ENCODE results near the gene TRIM5. TPM values are rescaled to one million over a fixed set of nuclear protein-coding genes. Genes with fewer than 3 reads are reported as not detected.
"Not testable (repeated sequence)": the region's sequence is repeated elsewhere in the genome, so short reads cannot be mapped to it uniquely, and the experiment has no call there.

TRIM5 gene
- total and polyA plus RNA-seq, 10 of the 15 experiments (the other 5 are each of a cell fraction or from before 2014, with no cell fraction given), result 20.0 to 59.7 (median 31.8) TPM

- TF ChIP-seq SIX5 (IDR thresholded peaks at IDR 0.05; ENCODE audit: low read depth, low read length, severe bottlenecking) (no peak), TCF12 (IDR thresholded peaks at IDR 0.05; ENCODE audit: low read depth, low read length) (no peak), EZH2 (IDR thresholded peaks at IDR 0.05; ENCODE audit: borderline replicate concordance, control insufficient read depth, low read depth, low read length) (no peak), MTA2 (IDR thresholded peaks at IDR 0.05; ENCODE audit: low read depth) (no peak)
Measured at GRCh38 chr11:5694642-5695041, 9.8 kb upstream of the TRIM5 start (continued).

DNA sequence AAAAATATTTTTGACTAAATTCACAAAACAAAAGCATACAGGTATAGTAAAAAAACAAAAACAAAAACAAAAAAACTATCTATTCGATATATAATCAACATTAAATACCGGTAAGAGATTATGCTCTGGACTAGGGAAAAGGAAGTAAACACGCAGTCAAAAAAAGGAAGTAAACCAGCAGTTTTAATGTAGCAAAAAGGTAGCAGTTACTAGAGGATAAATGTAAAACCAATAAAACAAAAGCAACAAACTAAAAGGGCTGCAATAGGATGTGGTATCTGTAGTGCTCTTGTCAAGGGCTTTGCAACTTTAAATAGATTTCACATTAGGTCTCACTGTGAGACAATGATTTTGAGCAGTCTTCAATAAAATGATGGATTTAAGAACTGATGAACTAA, 7.1 kb upstream of the TRIM5 start:
- peak overlapping the region; percentile 100 for H3K27ac ChIP-seq (ENCODE audit: control insufficient read depth, insufficient read depth)
- H2AFZ ChIP-seq (ENCODE audit: control insufficient read depth, low read depth, low read length), result no peak overlapping the region
- ChIA-PET RAD21 (ENCODE audit: unreplicated experiment) (interaction anchor here (3.6 to 5.0 kb wide), 2 partner anchors 8 to 59 kb away, joined by 27 to 61 read pairs; no protein-coding TSS in a partner anchor), SMC1A (ENCODE audit: uncharacterized antibody, unreplicated experiment) (interaction anchor here (1.5 to 6.6 kb wide), 2 partner anchors 11 to 95 kb away, joined by 4 to 96 read pairs; no protein-coding TSS in a partner anchor), CTCF (interaction anchor here (2.3 to 3.3 kb wide), 2 partner anchors 9 to 21 kb away, joined by 5 to 25 read pairs; no protein-coding TSS in a partner anchor), POLR2A (interaction anchor here (6.1 kb wide), 1 partner anchor 8 kb away, joined by 58 read pairs; no protein-coding TSS in a partner anchor)
- DNase-seq (ENCODE audit: low read depth, low spot score) (no peak), ATAC-seq (no peak; the same call in 2 of the 3 replicates), FAIRE-seq (no peak)
- peak overlapping the region; percentile 80 for H3K4me2 ChIP-seq (ENCODE audit: control insufficient read depth, insufficient read depth)
- peaks cover 3 to 16% of the 10 kb centered on the region in 2 experiments; a peak in 3 of 4 replicates for H3K36me3 ChIP-seq (ENCODE audit: control insufficient read depth in 2 of 2, insufficient read depth in 2 of 2, low read length in 1 of 2)
- in situ Hi-C loops (cut with MboI), result loop anchor here (25.0 kb wide), 2 partner anchors 1820 to 1830 kb away; partner anchors contain the start of genes PPFIBP2 and STIM1
- no peaks in the 10 kb centered on the region for H3K9me3 ChIP-seq (replicated peaks; ENCODE audit: control insufficient read depth, insufficient read depth, low read length)
- no peak for TF ChIP-seq SREBF1 (IDR thresholded peaks at IDR 0.05; ENCODE audit: low read length)
- peaks cover 8% of the 10 kb centered on the region for H3K4me1 ChIP-seq (ENCODE audit: control insufficient read depth, insufficient read depth, low read length)
- H4K20me1 ChIP-seq (ENCODE audit: control insufficient read depth, insufficient read depth), result peaks cover 5% of the 10 kb centered on the region; the same call in 1 of the 2 replicates
- WGBS (ENCODE audit: insufficient coverage, insufficient replicate concordance, low lambda C conversion rate, missing lambda C conversion rate), result 1% methylated on average over 3 of the region's 3 CpGs
- H3K79me2 ChIP-seq (ENCODE audit: control insufficient read depth, insufficient read depth, low read length), result peaks cover 82% of the 10 kb centered on the region
- peak overlapping the region; percentile 100 for H3K9ac ChIP-seq (ENCODE audit: control insufficient read depth, insufficient read depth, low read length)
- no TSS peak for BruUV-seq (replicated peaks)
- H3K4me3 ChIP-seq, result peak overlapping the region; percentile 78
- intact Hi-C loops (cut with micrococcal nuclease; ENCODE audit: unreplicated experiment), result loop anchor here (10.0 kb wide), 1 partner anchor 1053 kb away; no protein-coding TSS in a partner anchor
- H3K27me3 ChIP-seq (replicated peaks in 1 of 2; ENCODE audit: control insufficient read depth in 2 of 2, insufficient read depth in 2 of 2, low read length in 1 of 2), result no peaks in the 10 kb centered on the region

GRCh38 chr11:5691238-5691963, 6.5 kb upstream of the TRIM5 start:
- peaks cover 77% of the 10 kb centered on the region for H3K79me2 ChIP-seq (ENCODE audit: control insufficient read depth, insufficient read depth, low read length)
- H3K4me1 ChIP-seq (ENCODE audit: control insufficient read depth, insufficient read depth, low read length); H4K20me1 ChIP-seq (ENCODE audit: control insufficient read depth, insufficient read depth); H3K9me3 ChIP-seq (replicated peaks; ENCODE audit: control insufficient read depth, insufficient read depth, low read length); BruUV-seq (replicated peaks); FAIRE-seq; DNase-seq (ENCODE audit: low read depth, low spot score); H2AFZ ChIP-seq (ENCODE audit: control insufficient read depth, low read depth, low read length); H3K27me3 ChIP-seq (replicated peaks in 1 of 2; ENCODE audit: control insufficient read depth in 2 of 2, insufficient read depth in 2 of 2, low read length in 1 of 2): not testable (repeated sequence)
- H3K4me2 ChIP-seq (ENCODE audit: control insufficient read depth, insufficient read depth), result peak overlapping the region; percentile 80
- peak overlapping the region; percentile 78 for H3K4me3 ChIP-seq
- H3K9ac ChIP-seq (ENCODE audit: control insufficient read depth, insufficient read depth, low read length), result peak overlapping the region; percentile 100
- SMC1A ChIA-PET (ENCODE audit: uncharacterized antibody, unreplicated experiment), result interaction anchor here (1.0 to 6.6 kb wide), 7 partner anchors 11 to 95 kb away, joined by 4 to 96 read pairs (median 6); partner anchors contain the start of gene TRIM6
- ATAC-seq, result peak; percentile 26
- CTCF ChIA-PET, result interaction anchor here (1.1 to 3.3 kb wide), 4 partner anchors 10 to 119 kb away, joined by 4 to 25 read pairs (median 9); partner anchors contain the start of gene OR52N2
- peaks cover 2 to 12% of the 10 kb centered on the region in 2 experiments; a peak in 3 of 4 replicates for H3K36me3 ChIP-seq (ENCODE audit: control insufficient read depth in 2 of 2, insufficient read depth in 2 of 2, low read length in 1 of 2)
- in situ Hi-C loops (cut with MboI), result loop anchor here (25.0 kb wide), 2 partner anchors 1821 to 1829 kb away; partner anchors contain the start of genes PPFIBP2 and STIM1
- H3K27ac ChIP-seq (ENCODE audit: control insufficient read depth, insufficient read depth), result peak overlapping the region; percentile 100
- intact Hi-C loops (cut with micrococcal nuclease; ENCODE audit: unreplicated experiment), result loop anchor here (10.0 kb wide), 1 partner anchor 1053 kb away; no protein-coding TSS in a partner anchor
- RAD21 ChIA-PET (ENCODE audit: unreplicated experiment), result interaction anchor here (1.2 to 5.0 kb wide), 4 partner anchors 9 to 67 kb away, joined by 5 to 61 read pairs (median 18); partner anchors contain the start of gene TRIM34
- 9% methylated on average over 12 of the region's 12 CpGs for WGBS (ENCODE audit: insufficient coverage, insufficient replicate concordance, low lambda C conversion rate, missing lambda C conversion rate)
- POLR2A ChIA-PET, result interaction anchor here (3.4 to 6.1 kb wide), 3 partner anchors 9 to 66 kb away, joined by 25 to 58 read pairs (median 38); partner anchors contain the start of gene TRIM34
